Activated CD4-positive, alpha-beta T cell treated with anti-CD3 and anti-CD28 coated beads for 36 hours (primary cell): ENCODE data around the gene JARID2. TPM values are rescaled to one million over a fixed set of nuclear protein-coding genes. Genes with fewer than 3 reads are reported as not detected.

Experiments
- ATAC-seq: fragments of 200-7000 bp; cut with Tn5 transposase; one replicate; pipeline ENCODE4 v1.10.0; 2021; ENCODE audit warnings: mild to moderate bottlenecking, moderate library complexity
- CTCF ChIA-PET: fragments of 350-600 bp; sonication (Branson Sonifier 250); formaldehyde crosslinking; loops from one replicate; lab custom pipeline; 2021; ENCODE audit warnings: antibody characterized with exemption; lab: Charles Lee
- POLR2A ChIA-PET: fragments of 350-600 bp; sonication (Branson Sonifier 250); formaldehyde crosslinking; loops from one replicate; lab custom pipeline; 2021; ENCODE audit warnings: antibody characterized with exemption, inconsistent platforms; lab: Charles Lee
- DNase-seq: peaks from one replicate; pipeline ENCODE4 v3.0.0-alpha.2; 2020
- H3K27ac Mint-ChIP-seq: one replicate; pipeline ENCODE4 v1.8.0; 2021; ENCODE audit warnings: mixed read lengths
- H3K27me3 Mint-ChIP-seq: one replicate; pipeline ENCODE4 v1.8.0; 2021; ENCODE audit warnings: mixed read lengths
- H3K36me3 Mint-ChIP-seq: one replicate; pipeline ENCODE4 v1.8.0; 2021; ENCODE audit warnings: low read depth, mixed read lengths
- H3K4me1 Mint-ChIP-seq: one replicate; pipeline ENCODE4 v1.8.0; 2021; ENCODE audit warnings: mixed read lengths
- H3K4me3 Mint-ChIP-seq: one replicate; pipeline ENCODE4 v1.8.0; 2021; ENCODE audit warnings: mild to moderate bottlenecking, moderate library complexity, mixed read lengths
- H3K9me3 Mint-ChIP-seq: one replicate; pipeline ENCODE4 v1.8.0; 2021; ENCODE audit warnings: low read depth, mixed read lengths
- intact Hi-C, 2 experiments: fragments of 100-400 bp; cut with DNase I in 1 of 2; cut with micrococcal nuclease in 1 of 2; formaldehyde crosslinking; loops; one replicate each; pipeline versions ENCODE4 v1.14.2 to v1.15.1; 2022 to 2024; cut with DNase I, micrococcal nuclease
- total RNA-seq, 2 experiments: library from RNA; stranded (reverse); gene quantifications; one replicate each; pipeline ENCODE4 v1.2.3, GENCODE V29; 2021

JARID2 gene
- total RNA-seq, 2 experiments from 2014 or later: 43.0 to 48.6 TPM

DNA sequence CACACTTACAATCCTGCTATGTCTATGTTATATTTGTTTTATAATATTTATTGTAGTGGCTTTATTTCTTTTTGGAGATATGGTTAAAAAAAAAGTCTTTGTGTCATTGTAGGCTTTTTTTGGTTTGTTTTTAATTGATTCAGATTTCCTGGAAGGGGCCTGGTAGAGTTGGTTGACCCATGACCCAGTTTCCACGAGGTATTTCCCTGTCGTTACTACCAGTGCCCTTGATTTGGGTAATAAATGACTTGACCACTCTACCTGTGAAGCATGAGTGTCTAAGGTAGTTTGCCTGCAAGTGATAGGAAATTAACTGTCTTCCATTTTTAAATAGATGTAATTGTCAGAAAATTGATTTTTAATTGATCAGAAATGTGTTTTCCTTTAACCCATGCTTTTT, 121.0 kb downstream of the JARID2 start:
- peaks cover 38% of the 10 kb centered on the region for H3K36me3 Mint-ChIP-seq
- no peak overlapping the region for H3K4me3 Mint-ChIP-seq
- no peak for DNase-seq
- H3K9me3 Mint-ChIP-seq: no peaks in the 10 kb centered on the region
- H3K27me3 Mint-ChIP-seq: no peaks in the 10 kb centered on the region
- no peak for ATAC-seq
- H3K27ac Mint-ChIP-seq: no peak overlapping the region
- H3K4me1 Mint-ChIP-seq: peaks cover 49% of the 10 kb centered on the region
- intact Hi-C loops: loop anchor here in 1 of 2 experiments (5.0 kb wide), 1 partner anchor 40 kb away; no protein-coding TSS in a partner anchor
- POLR2A ChIA-PET: no interaction called here
- CTCF ChIA-PET: no interaction called here

DNA sequence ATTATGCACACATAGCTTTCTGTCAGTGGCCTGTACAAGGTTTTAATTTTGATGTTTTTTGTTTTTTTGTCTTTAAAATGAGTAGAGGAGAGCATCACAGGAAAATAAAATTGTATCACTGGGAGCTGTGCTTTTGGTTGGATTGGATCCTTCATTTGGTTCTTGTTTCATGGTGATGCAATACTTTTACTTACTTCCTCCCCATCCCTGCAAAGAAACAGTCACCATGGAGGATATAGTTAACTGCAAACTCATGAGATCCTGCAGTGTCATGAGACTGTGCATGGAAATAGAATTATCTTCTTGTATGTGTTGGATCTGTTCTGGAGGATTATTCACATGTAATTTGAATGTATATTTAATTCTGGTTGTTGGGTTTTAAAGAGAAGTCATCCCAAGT, 122.3 kb downstream of the JARID2 start:
- Mint-ChIP-seq H3K9me3 (no peaks in the 10 kb centered on the region), H3K4me3 (no peak overlapping the region), H3K27me3 (no peaks in the 10 kb centered on the region), H3K4me1 (peaks cover 50% of the 10 kb centered on the region), H3K36me3 (peaks cover 39% of the 10 kb centered on the region), H3K27ac (peak overlapping the region; percentile 61)
- intact Hi-C loops: loop anchor here in 1 of 2 experiments (5.0 kb wide), 1 partner anchor 41 kb away; no protein-coding TSS in a partner anchor
- ChIA-PET POLR2A (no interaction called here), CTCF (no interaction called here)
- DNase-seq: no peak
- ATAC-seq: no peak

DNA sequence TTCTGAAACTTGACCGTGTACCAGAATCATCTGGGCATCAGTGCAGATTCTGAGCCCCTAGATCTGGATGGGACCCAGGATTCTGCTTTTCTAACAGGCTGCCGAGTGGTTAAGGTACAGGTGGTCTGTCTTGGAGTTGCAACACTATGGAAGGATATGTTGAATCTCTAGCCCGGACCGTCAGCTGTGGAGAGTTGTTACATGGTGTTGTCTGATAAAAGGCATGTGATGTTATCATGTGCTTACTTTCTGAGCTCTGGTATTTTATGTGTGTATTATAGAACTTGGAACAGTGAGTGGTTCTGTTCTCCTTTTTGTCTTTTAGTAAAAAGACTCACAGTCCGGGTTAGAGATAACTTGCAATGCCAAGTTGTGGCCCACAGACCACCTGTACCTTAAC, 123.0 kb downstream of the JARID2 start:
- ATAC-seq (no peak), DNase-seq (no peak)
- H3K4me1 Mint-ChIP-seq: peaks cover 50% of the 10 kb centered on the region
- POLR2A ChIA-PET: interaction anchor here (0.6 kb wide), 1 partner anchor 140 kb away, joined by 3 read pairs; no protein-coding TSS in a partner anchor
- intact Hi-C loops: loop anchor here in 1 of 2 experiments (5.0 kb wide), 1 partner anchor 42 kb away; no protein-coding TSS in a partner anchor
- H3K27me3 Mint-ChIP-seq: no peaks in the 10 kb centered on the region
- CTCF ChIA-PET: interaction anchor here (0.9 kb wide), 1 partner anchor 21 kb away, joined by 3 read pairs; no protein-coding TSS in a partner anchor
- no peaks in the 10 kb centered on the region for H3K9me3 Mint-ChIP-seq
- no peak overlapping the region for H3K27ac Mint-ChIP-seq
- peaks cover 39% of the 10 kb centered on the region for H3K36me3 Mint-ChIP-seq
- no peak overlapping the region for H3K4me3 Mint-ChIP-seq

DNA sequence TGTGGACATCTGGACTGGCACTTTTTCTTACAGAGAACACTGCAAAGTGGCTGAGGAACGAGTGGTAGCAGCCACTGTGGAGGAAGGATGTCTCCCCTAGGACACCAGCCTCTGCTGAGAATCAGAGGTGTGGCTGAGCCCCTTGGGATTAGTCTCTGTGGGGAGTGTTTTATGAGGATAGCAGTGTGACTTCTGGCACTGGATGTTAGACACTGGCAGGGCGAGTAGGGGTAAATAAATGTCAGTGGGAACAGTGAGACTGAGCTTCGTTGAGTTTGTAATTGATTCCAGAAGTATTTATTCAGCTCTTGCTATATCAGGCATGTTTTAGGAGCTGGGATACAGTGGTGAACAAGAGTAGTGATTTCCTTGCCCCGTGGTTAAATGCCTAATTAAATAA, 124.0 kb downstream of the JARID2 start:
- Mint-ChIP-seq H3K36me3 (peaks cover 39% of the 10 kb centered on the region), H3K27ac (no peak overlapping the region), H3K9me3 (no peaks in the 10 kb centered on the region), H3K4me1 (peaks cover 50% of the 10 kb centered on the region), H3K27me3 (no peaks in the 10 kb centered on the region), H3K4me3 (no peak overlapping the region)
- intact Hi-C loops: loop anchor here in 1 of 2 experiments (5.0 kb wide), 1 partner anchor 43 kb away; no protein-coding TSS in a partner anchor
- CTCF ChIA-PET: interaction anchor here (0.7 to 1.5 kb wide), 2 partner anchors 10 to 1163 kb away, joined by 3 to 5 read pairs; no protein-coding TSS in a partner anchor
- no peak for DNase-seq
- POLR2A ChIA-PET: no interaction called here
- ATAC-seq: no peak

DNA sequence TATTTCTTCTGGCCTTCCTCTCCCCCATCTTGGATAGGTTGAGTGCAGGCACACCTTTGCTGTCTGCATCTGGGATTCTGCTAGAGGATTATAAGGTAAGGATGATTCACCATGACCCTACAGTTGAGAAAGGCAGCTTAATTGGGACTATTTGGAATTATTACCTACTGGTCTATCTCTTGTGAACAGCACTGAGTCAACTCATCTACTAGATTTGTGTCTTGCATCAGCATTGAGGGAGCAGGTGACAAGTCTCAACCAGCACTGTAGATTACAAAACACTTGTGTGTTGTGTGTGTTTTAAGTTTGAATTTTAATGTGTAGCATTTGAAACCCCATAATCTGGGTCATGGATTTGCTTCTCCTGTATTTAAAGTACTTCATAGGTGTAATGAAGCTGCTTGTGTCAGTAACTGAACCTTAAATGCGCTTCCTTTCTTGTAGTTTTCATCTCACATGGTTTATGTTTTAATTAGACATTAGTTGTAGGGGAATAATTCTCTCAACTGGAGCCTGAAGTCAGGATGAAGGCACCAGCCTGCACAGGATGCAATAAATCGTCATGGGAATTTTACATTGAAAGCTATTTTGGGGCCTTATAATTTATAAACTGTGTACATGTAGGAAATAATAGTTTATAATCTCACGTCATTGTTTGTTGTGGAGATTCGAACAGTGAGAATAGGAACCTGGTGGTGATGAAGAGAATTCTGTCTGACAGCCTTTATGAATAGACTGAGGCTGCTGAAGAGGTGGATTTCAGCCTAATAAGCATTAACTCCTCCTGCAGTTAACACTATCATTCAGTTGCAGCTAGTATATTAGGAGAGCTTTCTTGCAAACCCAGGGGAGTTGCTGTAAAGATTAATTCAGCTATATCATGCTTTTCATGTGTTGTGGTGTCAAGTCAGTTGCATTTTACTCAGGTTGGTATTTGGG, 125.1 kb downstream of the JARID2 start:
- no peaks in the 10 kb centered on the region for H3K9me3 Mint-ChIP-seq
- no peak overlapping the region for H3K4me3 Mint-ChIP-seq
- ChIA-PET CTCF (interaction anchor here (0.6 to 1.5 kb wide), 2 partner anchors 8 to 49 kb away, joined by 3 to 5 read pairs; no protein-coding TSS in a partner anchor), POLR2A (interaction anchor here (0.5 kb wide), 1 partner anchor 10 kb away, joined by 5 read pairs; no protein-coding TSS in a partner anchor)
- ATAC-seq (no peak), DNase-seq (no peak)
- intact Hi-C loops: no loop called here
- H3K36me3 Mint-ChIP-seq: peaks cover 34% of the 10 kb centered on the region
- peak overlapping the region; percentile 45 for H3K27ac Mint-ChIP-seq
- H3K4me1 Mint-ChIP-seq: peaks cover 50% of the 10 kb centered on the region
- H3K27me3 Mint-ChIP-seq: no peaks in the 10 kb centered on the region

DNA sequence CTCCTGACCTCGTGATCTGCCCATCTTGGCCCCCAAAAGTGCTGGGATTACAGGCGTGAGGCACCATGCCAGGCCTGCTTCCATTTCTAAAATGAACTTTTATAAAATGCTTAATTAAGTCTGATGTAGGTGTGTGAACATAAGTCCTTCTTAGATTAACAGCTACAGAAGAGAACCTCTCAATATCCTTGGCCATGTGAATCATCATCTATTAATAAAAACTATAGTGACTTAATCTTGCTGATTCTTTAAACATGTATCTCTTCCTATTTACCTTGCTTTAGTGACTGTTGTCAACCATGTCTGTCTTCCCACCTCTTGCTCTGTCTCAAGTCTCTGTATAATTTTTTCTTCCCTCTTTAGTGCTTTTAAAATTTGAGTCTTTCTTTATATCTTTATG, 127.1 kb downstream of the JARID2 start:
- no peak for ATAC-seq
- POLR2A ChIA-PET: no interaction called here
- Mint-ChIP-seq H3K27me3 (no peaks in the 10 kb centered on the region), H3K9me3 (no peaks in the 10 kb centered on the region), H3K36me3 (peaks cover 32% of the 10 kb centered on the region), H3K4me1 (peaks cover 43% of the 10 kb centered on the region), H3K27ac (no peak overlapping the region), H3K4me3 (no peak overlapping the region)
- CTCF ChIA-PET: interaction anchor here (0.7 kb wide), 1 partner anchor 48 kb away, joined by 3 read pairs; no protein-coding TSS in a partner anchor
- intact Hi-C loops: no loop called here
- DNase-seq: no peak

DNA sequence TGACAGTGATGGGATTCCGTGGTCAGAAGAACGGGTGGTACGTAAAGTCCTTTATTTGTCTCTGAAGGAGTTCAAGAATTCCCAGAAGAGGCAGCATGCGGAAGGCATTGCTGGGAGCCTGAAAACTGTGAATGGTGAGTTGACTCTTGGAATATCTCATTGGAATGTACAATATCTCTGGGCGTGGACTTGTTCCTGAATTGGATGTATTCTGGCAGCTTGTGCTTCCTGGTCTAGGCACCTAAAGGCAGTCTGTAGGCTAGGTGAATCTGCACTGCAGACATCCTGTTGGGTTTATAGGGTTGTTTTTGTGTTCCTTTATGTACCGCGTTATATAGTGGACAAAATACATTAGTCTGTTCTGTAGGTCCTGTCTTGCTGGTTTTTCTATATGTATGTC, 128.2 kb downstream of the JARID2 start:
- Mint-ChIP-seq H3K27ac (no peak overlapping the region), H3K9me3 (no peaks in the 10 kb centered on the region), H3K36me3 (peaks cover 35% of the 10 kb centered on the region), H3K27me3 (no peaks in the 10 kb centered on the region), H3K4me1 (peaks cover 42% of the 10 kb centered on the region), H3K4me3 (no peak overlapping the region)
- DNase-seq: no peak
- intact Hi-C loops: no loop called here
- ChIA-PET POLR2A (no interaction called here), CTCF (no interaction called here)
- no peak for ATAC-seq

DNA sequence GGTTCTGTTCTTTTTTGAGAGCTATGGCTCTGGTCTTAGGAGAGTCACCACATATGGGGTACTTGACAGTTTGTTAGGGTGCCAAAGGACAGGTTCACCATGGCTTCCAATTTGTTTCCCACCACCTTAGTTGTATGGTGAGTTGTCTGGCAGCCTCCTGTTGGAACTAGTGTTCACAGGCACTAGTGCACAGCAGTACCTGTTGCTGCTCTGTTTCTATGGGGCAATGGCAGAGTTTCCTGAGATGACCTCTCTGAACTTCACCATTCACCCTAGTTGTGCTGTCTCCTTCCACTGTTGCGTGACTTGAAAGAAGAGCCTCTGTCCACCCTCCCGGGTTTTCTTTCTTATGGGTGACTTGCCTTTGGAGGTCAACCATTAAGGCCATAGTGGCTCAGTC, 129.1 kb downstream of the JARID2 start:
- ChIA-PET CTCF (interaction anchor here (0.6 kb wide), 1 partner anchor 1066 kb away, joined by 3 read pairs; no protein-coding TSS in a partner anchor), POLR2A (no interaction called here)
- no peak for DNase-seq
- no peak for ATAC-seq
- Mint-ChIP-seq H3K9me3 (no peaks in the 10 kb centered on the region), H3K27me3 (no peaks in the 10 kb centered on the region), H3K36me3 (peaks cover 36% of the 10 kb centered on the region), H3K27ac (no peak overlapping the region), H3K4me1 (peaks cover 42% of the 10 kb centered on the region), H3K4me3 (no peak overlapping the region)
- intact Hi-C loops: no loop called here

DNA sequence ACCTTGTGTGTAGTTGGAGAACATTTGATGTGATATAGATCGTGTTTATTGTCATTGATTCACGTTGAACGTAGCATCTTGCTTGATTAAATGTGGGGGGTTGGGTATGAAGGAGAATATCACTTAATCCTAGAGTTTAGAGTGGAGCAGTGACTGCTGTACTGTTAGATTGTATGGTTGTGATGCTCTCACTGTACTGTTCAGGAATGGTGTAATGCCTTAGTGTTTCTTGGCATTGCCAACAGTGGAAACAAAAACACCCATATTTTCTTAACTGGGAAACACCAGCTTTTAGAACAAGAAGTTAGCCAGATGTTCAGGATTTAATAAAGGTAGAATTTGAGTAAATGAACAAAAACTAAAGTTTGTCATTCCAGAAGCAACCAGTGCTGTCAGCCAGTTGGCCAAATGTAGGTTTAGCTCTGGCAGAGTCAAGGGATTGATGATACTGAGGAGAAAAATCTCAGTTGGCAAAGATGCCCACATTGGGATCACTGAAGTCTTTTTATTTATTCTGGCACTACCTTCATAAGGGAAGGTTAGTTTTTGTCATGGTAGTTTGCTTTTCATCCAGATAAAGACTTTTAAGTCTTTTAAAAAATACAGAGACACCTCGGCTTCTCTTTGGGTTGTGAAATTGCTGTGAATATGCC, 129.9 kb downstream of the JARID2 start:
- ChIA-PET CTCF (interaction anchor here (1.0 kb wide), 1 partner anchor 43 kb away, joined by 3 read pairs; no protein-coding TSS in a partner anchor), POLR2A (no interaction called here)
- ATAC-seq (no peak), DNase-seq (no peak)
- no peaks in the 10 kb centered on the region for H3K27me3 Mint-ChIP-seq
- H3K27ac Mint-ChIP-seq: no peak overlapping the region
- intact Hi-C loops: no loop called here
- H3K36me3 Mint-ChIP-seq: peaks cover 36% of the 10 kb centered on the region
- H3K9me3 Mint-ChIP-seq: no peaks in the 10 kb centered on the region
- no peak overlapping the region for H3K4me3 Mint-ChIP-seq
- peaks cover 44% of the 10 kb centered on the region for H3K4me1 Mint-ChIP-seq

DNA sequence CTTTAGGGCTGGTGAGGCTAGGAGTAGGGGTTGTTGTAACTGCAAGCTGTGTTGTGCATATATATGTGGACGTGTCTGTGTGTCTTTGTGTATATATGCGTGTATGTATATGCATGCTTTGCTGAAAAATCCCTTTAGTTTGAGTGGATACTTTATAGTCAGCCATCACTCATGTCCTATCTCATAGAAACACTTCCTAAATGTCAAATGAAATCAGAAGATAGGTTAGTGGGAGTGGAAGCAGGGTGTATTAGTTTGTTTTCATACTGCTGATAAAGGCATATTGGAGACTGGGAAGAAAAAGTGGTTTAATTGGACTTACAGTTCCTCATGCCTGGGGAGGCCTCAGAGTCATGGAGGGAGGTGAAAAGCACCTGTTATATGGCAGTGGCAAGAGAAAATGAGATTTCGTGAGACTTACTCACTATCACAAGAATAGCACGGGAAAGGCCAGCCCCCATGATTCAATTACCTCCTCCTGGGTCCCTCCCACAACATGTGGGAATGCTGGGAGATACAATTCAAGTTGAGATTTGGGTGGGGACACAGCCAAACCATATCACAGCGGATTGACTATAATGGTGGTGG, 131.1 kb downstream of the JARID2 start:
- peaks cover 41% of the 10 kb centered on the region for H3K4me1 Mint-ChIP-seq
- ATAC-seq: no peak
- no peak overlapping the region for H3K4me3 Mint-ChIP-seq
- H3K27me3 Mint-ChIP-seq: no peaks in the 10 kb centered on the region
- intact Hi-C loops: no loop called here
- H3K27ac Mint-ChIP-seq: no peak overlapping the region
- ChIA-PET CTCF (interaction anchor here (0.6 to 2.5 kb wide), 5 partner anchors 11 to 102 kb away, joined by 3 to 16 read pairs (median 3); no protein-coding TSS in a partner anchor), POLR2A (interaction anchor here (0.6 kb wide), 2 partner anchors 51 to 119 kb away, joined by 3 to 7 read pairs; no protein-coding TSS in a partner anchor)
- no peaks in the 10 kb centered on the region for H3K9me3 Mint-ChIP-seq
- no peak for DNase-seq
- peaks cover 35% of the 10 kb centered on the region for H3K36me3 Mint-ChIP-seq

DNA sequence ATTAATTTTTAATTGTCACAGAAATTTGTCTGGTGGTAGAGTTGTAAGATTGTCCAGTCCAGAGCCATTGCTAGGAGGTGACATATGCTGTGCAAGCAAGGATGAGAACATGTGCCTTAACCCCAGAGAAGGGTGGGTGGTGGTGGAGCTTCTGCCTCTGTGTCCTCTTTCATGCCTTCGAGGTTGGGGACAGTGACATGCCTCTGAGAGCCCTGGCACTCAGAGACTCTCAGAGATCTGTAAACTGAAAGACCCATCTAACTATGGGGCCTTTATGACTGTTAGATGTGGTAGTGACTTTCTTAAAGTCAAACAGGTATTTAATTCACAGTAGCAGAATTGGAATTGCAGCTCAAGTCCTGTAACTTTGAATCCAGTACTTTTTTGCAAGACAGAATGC, 132.4 kb downstream of the JARID2 start:
- Mint-ChIP-seq H3K27ac (no peak overlapping the region), H3K4me3 (no peak overlapping the region), H3K4me1 (peaks cover 48% of the 10 kb centered on the region), H3K36me3 (peaks cover 35% of the 10 kb centered on the region), H3K27me3 (no peaks in the 10 kb centered on the region), H3K9me3 (no peaks in the 10 kb centered on the region)
- CTCF ChIA-PET: interaction anchor here (1.3 to 2.5 kb wide), 4 partner anchors 8 to 26 kb away, joined by 4 to 16 read pairs (median 5); no protein-coding TSS in a partner anchor
- ATAC-seq (peak; percentile 77), DNase-seq (no peak)
- POLR2A ChIA-PET: no interaction called here
- intact Hi-C loops: no loop called here
